GM10266 (cell line): ENCODE measurements around the gene PDE6B.

Experiments
- DNase-seq: peaks from one replicate; pipeline ENCODE4 v3.0.0; 2012; ENCODE audit errors: extremely low spot score
- CTCF ChIP-seq: IDR thresholded peaks from 2 replicates; pipeline ENCODE4 v1.5.1; 2012; ENCODE audit warnings: mild to moderate bottlenecking, low read depth; ENCODE audit not compliant: control insufficient read depth, insufficient read depth; ENCODE audit errors: missing control alignments

Gene PDE6B

GRCh38 chr4:602559-602942 is 22.8 kb upstream of the PDE6B start:
- DNase-seq, result no peak
- peak; percentile 53 for TF ChIP-seq CTCF

DNA sequence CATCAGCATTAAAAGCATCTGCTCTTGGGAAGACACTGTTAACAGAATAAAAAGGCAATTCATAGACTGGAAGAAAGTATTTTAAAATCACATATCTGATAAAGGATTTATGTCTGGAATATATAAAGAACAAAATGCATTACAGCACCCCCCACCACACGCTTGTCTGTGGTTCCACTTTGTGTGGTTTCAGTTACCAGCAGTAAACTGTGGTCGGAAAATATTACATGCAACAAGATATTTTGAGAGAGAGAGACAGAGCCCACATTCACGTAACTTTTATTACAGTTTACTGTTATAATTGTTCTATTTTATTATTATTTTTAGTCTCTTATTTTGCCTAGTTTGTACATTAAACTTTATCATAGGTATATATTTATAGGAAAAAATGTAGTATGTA is 21.2 kb upstream of the PDE6B start:
- TF ChIP-seq CTCF, result no peak
- DNase-seq, result no peak

DNA sequence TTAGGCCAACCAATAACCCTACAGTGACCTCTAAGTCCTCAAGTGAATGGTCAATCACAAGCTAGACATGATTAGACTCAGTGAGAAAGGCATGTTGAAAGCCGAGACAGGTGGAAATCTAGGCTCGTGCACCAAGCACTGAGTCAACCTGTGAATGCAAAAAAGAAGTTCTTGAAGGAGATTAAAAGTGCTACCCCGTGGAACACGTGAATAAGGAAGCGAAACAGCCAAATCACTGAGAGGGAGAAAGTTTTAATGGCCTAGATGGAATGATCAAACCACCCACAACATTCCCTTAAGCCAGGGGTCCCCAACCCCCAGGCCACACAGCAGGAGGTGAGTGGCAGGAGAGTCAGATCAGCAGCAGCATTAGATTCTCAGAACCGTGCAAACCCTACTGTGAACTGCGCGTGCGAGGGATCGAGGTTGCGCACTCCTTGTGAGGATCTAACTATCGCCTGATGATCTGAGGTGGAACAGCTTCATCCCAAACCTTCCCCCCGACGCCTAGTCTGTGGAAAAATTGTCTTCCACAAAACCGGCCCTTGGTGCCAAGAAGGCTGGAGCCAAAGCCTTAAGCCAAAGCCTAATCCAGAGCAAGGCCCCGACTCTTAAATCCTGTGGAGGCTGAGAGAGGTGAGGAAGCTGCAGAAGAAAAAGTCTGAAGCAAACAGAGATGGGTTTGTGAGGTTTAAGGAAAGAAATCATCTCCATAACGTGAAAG is 19.5 kb upstream of the PDE6B start:
- TF ChIP-seq CTCF, result no peak
- no peak for DNase-seq

DNA sequence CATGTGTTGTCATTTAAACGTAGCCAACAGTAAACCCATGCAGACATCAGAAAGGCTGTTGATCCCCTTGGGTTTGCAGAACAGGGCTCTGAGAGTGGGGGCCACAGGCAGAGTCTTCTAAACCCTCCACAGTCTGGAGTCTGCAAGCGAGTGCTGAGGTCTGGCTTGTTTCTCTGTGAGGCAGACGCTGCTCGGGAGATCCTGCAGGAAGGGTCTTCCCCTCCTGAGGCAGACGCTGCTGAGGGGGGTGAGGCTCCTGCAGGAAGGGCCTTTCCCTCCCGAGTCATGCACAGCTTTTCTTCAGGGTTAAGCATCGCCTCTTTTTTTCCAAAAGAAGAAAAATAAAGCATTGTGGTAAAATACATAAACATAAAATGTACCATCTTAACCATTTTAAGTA is 17.1 kb upstream of the PDE6B start:
- TF ChIP-seq CTCF, result no peak
- DNase-seq, result no peak

- no peak for TF ChIP-seq CTCF
- DNase-seq, result no peak
These were observed 15.8 kb upstream of the PDE6B start for GRCh38 chr4:609400-610050.

- no peak for DNase-seq
- TF ChIP-seq CTCF, result no peak
These were observed 14.7 kb upstream of the PDE6B start for GRCh38 chr4:610411-611261.
